Spleen (tissue), 11 donors: ENCODE data around the gene AP2A1. TPM values are rescaled to one million over a fixed set of nuclear protein-coding genes. Genes with fewer than 3 reads are reported as not detected.

Experiments
- DNase-seq: peaks from one replicate; pipeline ENCODE4 v3.0.0-alpha.2; 2020
- H3K27ac ChIP-seq, 8 donors: fragments of 200-600 bp; sonication (generic) in 7 of 8; 1 replicate in 4 of 8; 2 replicates in 4 of 8; pipeline versions ENCODE4 v1.5.0 to v1.8.0; 2016 to 2021; ENCODE audit warnings: inconsistent platforms in 4 of 8, mild to moderate bottlenecking in 4 of 8, moderate library complexity in 1 of 8
- H3K27me3 ChIP-seq, 7 donors: fragments of 200-600 bp; sonication (generic) in 6 of 7; replicated peaks in 1 of 7; 1 replicate in 4 of 7; 2 replicates in 3 of 7; pipeline versions ENCODE4 v1.5.0 to v1.8.0; 2016 to 2021; ENCODE audit warnings: inconsistent platforms in 3 of 7, mild to moderate bottlenecking in 1 of 7
- H3K36me3 ChIP-seq, 6 donors: fragments of 200-600 bp; sonication (generic) in 5 of 6; 1 replicate in 4 of 6; 2 replicates in 2 of 6; pipeline versions ENCODE4 v1.5.0 to v1.8.0; 2016 to 2021; ENCODE audit warnings: inconsistent platforms in 2 of 6
- H3K4me1 ChIP-seq, 6 donors: fragments of 200-600 bp; sonication (generic) in 5 of 6; 1 replicate in 3 of 6; 2 replicates in 3 of 6; pipeline versions ENCODE4 v1.5.0 to v1.8.0; 2016 to 2021; ENCODE audit warnings: inconsistent platforms in 3 of 6
- H3K4me3 ChIP-seq, 8 donors: fragments of 200-600 bp; sonication (generic) in 7 of 8; 1 replicate in 4 of 8; 2 replicates in 4 of 8; pipeline versions ENCODE4 v1.5.0 to v1.8.0; 2016 to 2021; ENCODE audit warnings: inconsistent platforms in 4 of 8, mild to moderate bottlenecking in 4 of 8, moderate library complexity in 2 of 8
- H3K9me3 ChIP-seq, 8 donors: fragments of 200-600 bp; sonication (generic) in 7 of 8; 1 replicate in 4 of 8; 2 replicates in 4 of 8; pipeline versions ENCODE4 v1.5.0 to v1.8.0; 2016 to 2021; ENCODE audit warnings: inconsistent platforms in 4 of 8
- CTCF ChIP-seq, 11 experiments: fragments of 200-600 bp in 7 of 11; fragments of 450-650 bp in 4 of 11; sonication (generic) in 4 of 11; IDR thresholded peaks in 8 of 11; conservative IDR thresholded peaks in 3 of 11; 1 replicate in 7 of 11; 2 replicates in 4 of 11; pipeline versions ENCODE4 v1.4.0 to v1.8.0; 2016 to 2021; ENCODE audit warnings: antibody characterized with exemption in 11 of 11, inconsistent platforms in 4 of 11, mild to moderate bottlenecking in 1 of 11
- POLR2A ChIP-seq, 3 donors: fragments of 450-650 bp; IDR thresholded peaks; one replicate each; pipeline ENCODE4 v1.5.1; 2017; ENCODE audit warnings: antibody characterized with exemption in 3 of 3, mild to moderate bottlenecking in 1 of 3
- POLR2AphosphoS5 ChIP-seq, 3 donors: sonication (generic); formaldehyde crosslinking; IDR thresholded peaks; one replicate each; pipeline ENCODE4 v1.5.1; 2017; ENCODE audit warnings: antibody characterized with exemption in 3 of 3
- WGBS, 5 donors: extraction: QIAGEN DNeasy Blood & Tissue Kit in 3 of 5; methylation state at CpG; one replicate each; pipeline versions ENCODE4 v1.1.5 to v1.1.7; 2013 to 2018; 5-methylcytosine and 5-hydroxymethylcytosine counted together
- intact Hi-C: fragments of 100-400 bp; cut with DNase I; formaldehyde crosslinking; loops from one replicate; pipeline ENCODE4 v1.15.0; 2023; ENCODE audit warnings: low total_unique reads
- polyA plus RNA-seq, 3 donors: library from polyadenylated mRNA; stranded (reverse); fragments of 200-250 nt; gene quantifications; one replicate each; pipeline ENCODE4 v1.2.1, GENCODE V29; 2013
- total RNA-seq, 7 donors: library from RNA; depleted of rRNA in 3 of 7; stranded (reverse); fragments of >200 nt in 3 of 7; fragmentation: NEBNext Ultra II Directional in 4 of 7; extraction: Animal tissue kit (Norgen Biotek cat#: 25700) in 4 of 7; gene quantifications; one replicate each; pipeline versions ENCODE4 v1.1.0 to v1.2.1, GENCODE V29; 2016 to 2021
- donor health status: healthy with polysubstance abuse.
- donor health status: DM: no; HTN: no; CAD: no; lungs with moderate emphysema.
- donor health status: DM: no; HTN: no; CAD: no.
- donor health status: Bipolar disorder and iron deficiency.
- donor health status: healthy.
- donor health status: DM: no; HTN: no; CAD: no.
- donor health status: DM: yes; HTN: yes; CAD: no.

Gene AP2A1
- total and polyA plus RNA-seq, 10 donors = 18.1 to 108 (median 89.1) TPM

GRCh38 chr19:49850221-49850486 lies 83.4 kb downstream of the AP2A1 start:
- H3K36me3 ChIP-seq = peaks cover 0 to 11% (median 8%) of the 10 kb centered on the region in 6 donors
- WGBS, 5 donors = 61 to 65% (median 62%) methylated on average over 12 of the region's 12 CpGs
- no peak for TF ChIP-seq CTCF (IDR thresholded peaks at IDR 0.05 in 8 of 11, conservative IDR thresholded peaks at IDR 0.05 in 3 of 11)
- no peak for TF ChIP-seq POLR2AphosphoS5 (IDR thresholded peaks at IDR 0.05)
- TF ChIP-seq POLR2A (IDR thresholded peaks at IDR 0.05) = no peak
- peaks cover 0 to 5% (median 0%) of the 10 kb centered on the region in 7 donors for H3K27me3 ChIP-seq
- intact Hi-C loops = no loop called here
- H3K4me3 ChIP-seq = peak overlapping the region; percentile 72 to 95 (median 78)
- peaks cover 0 to 6% (median 0%) of the 10 kb centered on the region in 8 donors for H3K9me3 ChIP-seq
- peak overlapping the region; percentile 97 to 100 (median 99) for H3K27ac ChIP-seq
- peaks cover 14 to 74% (median 48%) of the 10 kb centered on the region in 6 donors for H3K4me1 ChIP-seq
- peak; percentile 82 for DNase-seq

- Histone ChIP-seq H3K9me3 (peaks cover 0 to 6% (median 0%) of the 10 kb centered on the region in 8 donors), H3K36me3 (peaks cover 0 to 17% (median 13%) of the 10 kb centered on the region in 6 donors), H3K4me3 (peak within 1 kb of the TSS; percentile 72 to 95 (median 78)), H3K27me3 (peaks cover 0 to 5% (median 0%) of the 10 kb centered on the region in 7 donors), H3K4me1 (peaks cover 14 to 74% (median 49%) of the 10 kb centered on the region in 6 donors), H3K27ac (peak within 1 kb of the TSS; percentile 97 to 100 (median 99))
- intact Hi-C loops = no loop called here
- DNase-seq = peak; percentile 97
- WGBS, 5 donors = 1 to 2% (median 1%) methylated on average over 29 to 98 of the region's 98 CpGs
- TF ChIP-seq POLR2A (IDR thresholded peaks at IDR 0.05) (peak; percentile 42 to 81 (median 43)), POLR2AphosphoS5 (IDR thresholded peaks at IDR 0.05) (peak; percentile 92 to 94 (median 94)), CTCF (IDR thresholded peaks at IDR 0.05 in 8 of 11, conservative IDR thresholded peaks at IDR 0.05 in 3 of 11) (no peak)
Observed at GRCh38 chr19:49850487-49851342, 83.9 kb downstream of the AP2A1 start, which contains the start of gene PTOV1. TSS of gene PTOV1 (plus strand) at chr19:49851159.

- H3K27ac ChIP-seq = peak overlapping the region; percentile 97 to 100 (median 99)
- intact Hi-C loops = no loop called here
- peak; percentile 89 for DNase-seq
- peaks cover 0 to 5% (median 0%) of the 10 kb centered on the region in 7 donors for H3K27me3 ChIP-seq
- WGBS, 5 donors = 2 to 8% (median 3%) methylated on average over 21 to 78 of the region's 78 CpGs
- peak overlapping the region; percentile 72 to 95 (median 78) for H3K4me3 ChIP-seq
- peaks cover 0 to 26% (median 22%) of the 10 kb centered on the region in 6 donors for H3K36me3 ChIP-seq
- H3K9me3 ChIP-seq = peaks cover 0 to 6% (median 0%) of the 10 kb centered on the region in 8 donors
- peaks cover 14 to 80% (median 50%) of the 10 kb centered on the region in 6 donors for H3K4me1 ChIP-seq
- TF ChIP-seq POLR2A (IDR thresholded peaks at IDR 0.05) (no peak), POLR2AphosphoS5 (IDR thresholded peaks at IDR 0.05) (peak in 2 of 3 donors; percentile 46 to 56)
Observed at GRCh38 chr19:49851456-49852259, 84.9 kb downstream of the AP2A1 start.

- Histone ChIP-seq H3K4me1 (peaks cover 14 to 80% (median 51%) of the 10 kb centered on the region in 6 donors), H3K27me3 (peaks cover 0 to 5% (median 0%) of the 10 kb centered on the region in 7 donors), H3K4me3 (peak overlapping the region in 5 of 8 donors; percentile 73 to 95 (median 78)), H3K27ac (no peak overlapping the region), H3K36me3 (peaks cover 0 to 36% (median 32%) of the 10 kb centered on the region in 6 donors), H3K9me3 (peaks cover 0 to 6% (median 0%) of the 10 kb centered on the region in 8 donors)
- intact Hi-C loops = no loop called here
- DNase-seq = no peak
- WGBS, 5 donors = 72 to 83% (median 81%) methylated on average over 14 of the region's 14 CpGs
- no peak for TF ChIP-seq POLR2A (IDR thresholded peaks at IDR 0.05)
Observed at GRCh38 chr19:49852631-49853126, 85.9 kb downstream of the AP2A1 start.
